ENCODE data around the gene FGF11. TPM values are rescaled to one million over a fixed set of nuclear protein-coding genes. Genes with fewer than 3 reads are reported as not detected.

Gene FGF11
- total and polyA plus RNA-seq, 4 donors: 0.47 to 3.5 (median 0.66) TPM

GRCh38 chr17:7392696-7393612, 46.4 kb upstream of the FGF11 start:
- no peak for TF ChIP-seq CTCF (IDR thresholded peaks at IDR 0.05; ENCODE audit: control extremely low read depth, extremely low read depth)
- Histone ChIP-seq H3K36me3 (ENCODE audit: control insufficient read depth in 4 of 4, insufficient read depth in 4 of 4, low read length in 4 of 4) (peaks cover 0 to 31% (median 17%) of the 10 kb centered on the region in 4 donors), H3K27me3 (ENCODE audit: control insufficient read depth in 3 of 3, insufficient read depth in 3 of 3, low read length in 2 of 3) (no peaks in the 10 kb centered on the region), H3K9ac (ENCODE audit: insufficient read depth in 1 of 2, low read length in 2 of 2) (no peak overlapping the region), H3K9me3 (ENCODE audit: control insufficient read depth in 4 of 4, insufficient read depth in 3 of 4, low read length in 3 of 4) (peaks cover 0 to 4% (median 0%) of the 10 kb centered on the region in 4 donors), H3K27ac (ENCODE audit: low read depth in 1 of 2, low read length in 1 of 2) (peak overlapping the region in 1 of 2 donors; percentile 21), H3K4me3 (peak overlapping the region; percentile 79), H3K4me1 (ENCODE audit: control insufficient read depth in 5 of 5, insufficient read depth in 5 of 5, low read length in 5 of 5) (peaks cover 0 to 13% (median 3%) of the 10 kb centered on the region in 5 donors)
- WGBS, 2 donors: 75 to 80% methylated on average over 39 to 42 of the region's 42 CpGs
- no peak for DNase-seq
- no peak for ATAC-seq (ENCODE audit: insufficient read depth, low FRiP score)

- peaks cover 0 to 13% (median 3%) of the 10 kb centered on the region in 5 donors for H3K4me1 ChIP-seq (ENCODE audit: control insufficient read depth in 5 of 5, insufficient read depth in 5 of 5, low read length in 5 of 5)
- WGBS, 2 donors: 5% methylated on average over 45 to 48 of the region's 48 CpGs
- H3K27ac ChIP-seq (ENCODE audit: low read depth in 1 of 2, low read length in 1 of 2): peak overlapping the region; percentile 79 to 99
- H3K27me3 ChIP-seq (ENCODE audit: control insufficient read depth in 3 of 3, insufficient read depth in 3 of 3, low read length in 2 of 3): no peaks in the 10 kb centered on the region
- TF ChIP-seq CTCF (IDR thresholded peaks at IDR 0.05; ENCODE audit: control extremely low read depth, extremely low read depth): no peak
- H3K9me3 ChIP-seq (ENCODE audit: control insufficient read depth in 4 of 4, insufficient read depth in 3 of 4, low read length in 3 of 4): peaks cover 0 to 4% (median 0%) of the 10 kb centered on the region in 4 donors
- DNase-seq: peak in 2 of 3 donors; percentile 32 to 47
- H3K36me3 ChIP-seq (ENCODE audit: control insufficient read depth in 4 of 4, insufficient read depth in 4 of 4, low read length in 4 of 4): peaks cover 0 to 25% (median 16%) of the 10 kb centered on the region in 4 donors
- no peak for ATAC-seq (ENCODE audit: insufficient read depth, low FRiP score)
- H3K4me3 ChIP-seq: peak overlapping the region; percentile 79
- peak overlapping the region; percentile 49 to 61 for H3K9ac ChIP-seq (ENCODE audit: insufficient read depth in 1 of 2, low read length in 2 of 2)
These were observed 45.5 kb upstream of the FGF11 start for GRCh38 chr17:7393613-7394451.

GRCh38 chr17:7394452-7395191, 44.7 kb upstream of the FGF11 start, which contains the start of gene PLSCR3:
Gene PLSCR3, minus strand, starts transcription at chr17:7394525. Its CDS starts 415 bp downstream, at chr17:7394110.
- Histone ChIP-seq H3K36me3 (ENCODE audit: control insufficient read depth in 4 of 4, insufficient read depth in 4 of 4, low read length in 4 of 4) (peaks cover 0 to 19% (median 12%) of the 10 kb centered on the region in 4 donors), H3K27ac (ENCODE audit: low read depth in 1 of 2, low read length in 1 of 2) (peak within 1 kb of the TSS; percentile 87 to 99), H3K4me1 (ENCODE audit: control insufficient read depth in 5 of 5, insufficient read depth in 5 of 5, low read length in 5 of 5) (peaks cover 0 to 13% (median 3%) of the 10 kb centered on the region in 5 donors), H3K9ac (ENCODE audit: insufficient read depth in 1 of 2, low read length in 2 of 2) (peak within 1 kb of the TSS; percentile 49 to 66), H3K27me3 (ENCODE audit: control insufficient read depth in 3 of 3, insufficient read depth in 3 of 3, low read length in 2 of 3) (no peaks in the 10 kb centered on the region), H3K4me3 (peak within 1 kb of the TSS; percentile 79), H3K9me3 (ENCODE audit: control insufficient read depth in 4 of 4, insufficient read depth in 3 of 4, low read length in 3 of 4) (peaks cover 0 to 4% (median 0%) of the 10 kb centered on the region in 4 donors)
- peak; percentile 93 for ATAC-seq (ENCODE audit: insufficient read depth, low FRiP score)
- WGBS, 2 donors: 0 to 1% methylated on average over 56 to 71 of the region's 71 CpGs
- peak; percentile 88 to 93 (median 91) for DNase-seq
- no peak for TF ChIP-seq CTCF (IDR thresholded peaks at IDR 0.05; ENCODE audit: control extremely low read depth, extremely low read depth)

Measured in lung (tissue), 12 donors.